ENCODE measurements around the gene BCAP29. TPM values are rescaled to one million over a fixed set of nuclear protein-coding genes. Genes with fewer than 3 reads are reported as not detected.

Gene BCAP29
- total RNA-seq, 1 experiment from 2014 or later: 43.2 TPM

- Histone ChIP-seq H3K4me3 (replicated peaks in 1 of 2; ENCODE audit: low read depth in 1 of 2, low read length in 2 of 2) (no peak overlapping the region), H3K4me1 (ENCODE audit: control insufficient read depth in 1 of 2, insufficient read depth in 2 of 2, low read length in 2 of 2) (no peaks in the 10 kb centered on the region), H2AFZ (ENCODE audit: low read depth, low read length, poor library complexity, severe bottlenecking) (no peak overlapping the region), H3K9me3 (ENCODE audit: control insufficient read depth in 1 of 2, insufficient read depth in 1 of 2, low read depth in 1 of 2, low read length in 2 of 2) (no peaks in the 10 kb centered on the region), H3K79me2 (ENCODE audit: insufficient read depth, low read length) (no peaks in the 10 kb centered on the region), H4K20me1 (ENCODE audit: insufficient read depth) (no peaks in the 10 kb centered on the region), H3K36me3 (ENCODE audit: control insufficient read depth in 1 of 2, insufficient read depth in 2 of 2, low read length in 2 of 2) (peaks cover 0 to 14% of the 10 kb centered on the region in 2 experiments; a peak in 1 of 4 replicates), H3K9me2 (ENCODE audit: insufficient read depth) (no peaks in the 10 kb centered on the region), H3K9ac (ENCODE audit: low read length) (no peak overlapping the region), H3K27me3 (ENCODE audit: insufficient read depth, low read length) (no peaks in the 10 kb centered on the region), H3K27ac (ENCODE audit: low read depth, low read length) (no peak overlapping the region), H3K4me2 (ENCODE audit: low read length) (no peak overlapping the region)
- no TSS peak for BruUV-seq (replicated peaks)
- RAD21 ChIA-PET (ENCODE audit: low non-redundant PET in 1 of 2, low total read pairs in 2 of 2, uncharacterized antibody in 2 of 2, unreplicated experiment in 2 of 2): no interaction called here
- TF ChIP-seq CEBPB (IDR thresholded peaks at IDR 0.05; ENCODE audit: low read depth): no peak
- TF ChIP-seq POLR2A (IDR thresholded peaks at IDR 0.05; ENCODE audit: borderline replicate concordance, extremely low read depth, insufficient read depth, insufficient read length): no peak
- no peak for TF ChIP-seq SIN3A (IDR thresholded peaks at IDR 0.05; ENCODE audit: low read depth)
- TF ChIP-seq, protein P1, sequence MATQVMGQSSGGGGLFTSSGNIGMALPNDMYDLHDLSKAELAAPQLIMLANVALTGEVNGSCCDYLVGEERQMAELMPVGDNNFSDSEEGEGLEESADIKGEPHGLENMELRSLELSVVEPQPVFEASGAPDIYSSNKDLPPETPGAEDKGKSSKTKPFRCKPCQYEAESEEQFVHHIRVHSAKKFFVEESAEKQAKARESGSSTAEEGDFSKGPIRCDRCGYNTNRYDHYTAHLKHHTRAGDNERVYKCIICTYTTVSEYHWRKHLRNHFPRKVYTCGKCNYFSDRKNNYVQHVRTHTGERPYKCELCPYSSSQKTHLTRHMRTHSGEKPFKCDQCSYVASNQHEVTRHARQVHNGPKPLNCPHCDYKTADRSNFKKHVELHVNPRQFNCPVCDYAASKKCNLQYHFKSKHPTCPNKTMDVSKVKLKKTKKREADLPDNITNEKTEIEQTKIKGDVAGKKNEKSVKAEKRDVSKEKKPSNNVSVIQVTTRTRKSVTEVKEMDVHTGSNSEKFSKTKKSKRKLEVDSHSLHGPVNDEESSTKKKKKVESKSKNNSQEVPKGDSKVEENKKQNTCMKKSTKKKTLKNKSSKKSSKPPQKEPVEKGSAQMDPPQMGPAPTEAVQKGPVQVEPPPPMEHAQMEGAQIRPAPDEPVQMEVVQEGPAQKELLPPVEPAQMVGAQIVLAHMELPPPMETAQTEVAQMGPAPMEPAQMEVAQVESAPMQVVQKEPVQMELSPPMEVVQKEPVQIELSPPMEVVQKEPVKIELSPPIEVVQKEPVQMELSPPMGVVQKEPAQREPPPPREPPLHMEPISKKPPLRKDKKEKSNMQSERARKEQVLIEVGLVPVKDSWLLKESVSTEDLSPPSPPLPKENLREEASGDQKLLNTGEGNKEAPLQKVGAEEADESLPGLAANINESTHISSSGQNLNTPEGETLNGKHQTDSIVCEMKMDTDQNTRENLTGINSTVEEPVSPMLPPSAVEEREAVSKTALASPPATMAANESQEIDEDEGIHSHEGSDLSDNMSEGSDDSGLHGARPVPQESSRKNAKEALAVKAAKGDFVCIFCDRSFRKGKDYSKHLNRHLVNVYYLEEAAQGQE (IDR thresholded peaks at IDR 0.05; ENCODE audit: low read depth): no peak
- no peak for TF ChIP-seq RAD21 (IDR thresholded peaks at IDR 0.05; ENCODE audit: low read depth)
- TF ChIP-seq YY1 (IDR thresholded peaks at IDR 0.05; ENCODE audit: extremely low read depth, insufficient replicate concordance, low read depth, low read length): no peak
- no peak for TF ChIP-seq CBX3 (IDR thresholded peaks at IDR 0.05; ENCODE audit: low read depth)
- TF ChIP-seq EGR1 (IDR thresholded peaks at IDR 0.05; ENCODE audit: low read depth): no peak
- no peak for DNase-seq (ENCODE audit: low read depth, low spot score)
- POLR2A ChIA-PET: interaction anchor here (1.2 kb wide), 1 partner anchor 14 kb away, joined by 3 read pairs; no protein-coding TSS in a partner anchor
- no peak for ATAC-seq
- intact Hi-C loops (cut with micrococcal nuclease): loop anchor here (10.0 kb wide), 1 partner anchor 342 kb away; no protein-coding TSS in a partner anchor
- CTCF ChIA-PET: no interaction called here
Measured at GRCh38 chr7:107596881-107597581, 17.0 kb downstream of the BCAP29 start.
